Vagina (tissue), 2 donors: ENCODE results near the gene HMCN1. TPM values are rescaled to one million over a fixed set of nuclear protein-coding genes. Genes with fewer than 3 reads are reported as not detected.

Experiments
- DNase-seq, 2 donors: peaks; one replicate each; pipeline ENCODE4 v3.0.0-alpha.2; 2017; ENCODE audit errors: extremely low spot score in 2 of 2
- H3K27ac ChIP-seq: fragments of 200-600 bp; sonication (generic); one replicate; pipeline ENCODE4 v1.5.1; 2019
- H3K27me3 ChIP-seq: fragments of 200-600 bp; sonication (generic); one replicate; pipeline ENCODE4 v1.5.1; 2019
- H3K36me3 ChIP-seq, 2 donors: fragments of 200-600 bp; sonication (generic); one replicate each; pipeline ENCODE4 v1.5.1; 2017 to 2019
- H3K4me1 ChIP-seq: fragments of 200-600 bp; sonication (generic); one replicate; pipeline ENCODE4 v1.5.1; 2019
- H3K4me3 ChIP-seq, 2 donors: fragments of 200-600 bp; sonication (generic); 1 replicate in 1 of 2; 2 replicates in 1 of 2; pipeline ENCODE4 v1.5.1; 2016 to 2019
- H3K9me3 ChIP-seq: fragments of 200-600 bp; sonication (generic); one replicate; pipeline ENCODE4 v1.5.1; 2019
- CTCF ChIP-seq, 3 experiments: fragments of 450-650 bp in 2 of 3; fragments of 200-600 bp in 1 of 3; sonication (generic) in 1 of 3; IDR thresholded peaks; one replicate each; pipeline ENCODE4 v1.5.1; 2017 to 2019; ENCODE audit warnings: antibody characterized with exemption in 3 of 3, mild to moderate bottlenecking in 2 of 3, moderate library complexity in 2 of 3
- POLR2A ChIP-seq, 2 donors: fragments of 450-650 bp; IDR thresholded peaks; one replicate each; pipeline ENCODE4 v1.6.1; 2017; ENCODE audit warnings: antibody characterized with exemption in 2 of 2, mild to moderate bottlenecking in 2 of 2, moderate library complexity in 2 of 2
- POLR2AphosphoS5 ChIP-seq, 2 donors: sonication (generic); formaldehyde crosslinking; IDR thresholded peaks; one replicate each; pipeline ENCODE4 v1.9.0; 2017; ENCODE audit warnings: antibody characterized with exemption in 2 of 2, mild to moderate bottlenecking in 2 of 2, low read depth in 1 of 2; ENCODE audit not compliant: insufficient read depth in 1 of 2
- intact Hi-C: fragments of 100-400 bp; cut with DNase I; formaldehyde crosslinking; loops from one replicate; pipeline ENCODE4 v1.15.1; 2023
- total RNA-seq: library from RNA; depleted of rRNA; stranded (reverse); fragments of >200 nt; gene quantifications from one replicate; pipeline ENCODE4 v1.2.3, GENCODE V29; 2016

Gene HMCN1
- total RNA-seq, 1 donor from 2014 or later: 10.6 TPM

GRCh38 chr1:186164773-186165172 lies 430.6 kb downstream of the HMCN1 start:
- intact Hi-C loops: no loop called here
- no peaks in the 10 kb centered on the region for H3K4me1 ChIP-seq
- no peaks in the 10 kb centered on the region for H3K36me3 ChIP-seq
- H3K4me3 ChIP-seq: no peak overlapping the region
- no peaks in the 10 kb centered on the region for H3K27me3 ChIP-seq
- no peak overlapping the region for H3K27ac ChIP-seq
- DNase-seq: no peak
- no peaks in the 10 kb centered on the region for H3K9me3 ChIP-seq
- TF ChIP-seq CTCF (IDR thresholded peaks at IDR 0.05) (no peak), POLR2A (IDR thresholded peaks at IDR 0.05) (no peak), POLR2AphosphoS5 (IDR thresholded peaks at IDR 0.05; ENCODE audit: insufficient read depth in 1 of 2, low read depth in 1 of 2) (no peak)

DNA sequence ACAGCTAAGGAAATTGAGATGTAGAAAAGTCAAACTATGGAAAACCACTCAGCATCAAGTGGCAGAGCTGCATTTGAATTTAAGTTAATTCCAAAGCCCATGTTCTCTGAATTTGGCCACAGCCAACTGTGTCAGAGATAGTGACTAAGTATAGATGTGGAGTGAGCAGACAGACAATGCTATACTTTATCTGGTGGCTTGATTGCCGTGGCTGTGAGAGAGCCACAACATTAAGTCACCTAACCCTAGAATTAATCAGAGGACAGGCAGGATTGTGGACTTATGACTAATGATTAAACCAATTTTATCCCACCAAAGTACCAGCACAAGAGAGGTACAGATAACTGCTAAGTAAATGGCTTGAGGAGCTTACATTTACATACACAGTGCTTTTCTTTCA lies 431.1 kb downstream of the HMCN1 start:
- H3K4me3 ChIP-seq: no peak overlapping the region
- H3K36me3 ChIP-seq: no peaks in the 10 kb centered on the region
- DNase-seq: no peak
- intact Hi-C loops: no loop called here
- TF ChIP-seq POLR2A (IDR thresholded peaks at IDR 0.05): no peak
- TF ChIP-seq CTCF (IDR thresholded peaks at IDR 0.05): no peak
- no peak for TF ChIP-seq POLR2AphosphoS5 (IDR thresholded peaks at IDR 0.05; ENCODE audit: insufficient read depth in 1 of 2, low read depth in 1 of 2)
- H3K9me3 ChIP-seq: no peaks in the 10 kb centered on the region
- no peak overlapping the region for H3K27ac ChIP-seq
- no peaks in the 10 kb centered on the region for H3K4me1 ChIP-seq
- no peaks in the 10 kb centered on the region for H3K27me3 ChIP-seq

GRCh38 chr1:186167096-186167668 lies 433.0 kb downstream of the HMCN1 start:
- intact Hi-C loops: no loop called here
- TF ChIP-seq POLR2A (IDR thresholded peaks at IDR 0.05): no peak
- no peak for TF ChIP-seq CTCF (IDR thresholded peaks at IDR 0.05)
- no peak for TF ChIP-seq POLR2AphosphoS5 (IDR thresholded peaks at IDR 0.05; ENCODE audit: insufficient read depth in 1 of 2, low read depth in 1 of 2)
- H3K9me3 ChIP-seq: no peaks in the 10 kb centered on the region
- no peaks in the 10 kb centered on the region for H3K36me3 ChIP-seq
- DNase-seq: no peak
- no peaks in the 10 kb centered on the region for H3K4me1 ChIP-seq
- no peaks in the 10 kb centered on the region for H3K27me3 ChIP-seq
- no peak overlapping the region for H3K27ac ChIP-seq
- no peak overlapping the region for H3K4me3 ChIP-seq

DNA sequence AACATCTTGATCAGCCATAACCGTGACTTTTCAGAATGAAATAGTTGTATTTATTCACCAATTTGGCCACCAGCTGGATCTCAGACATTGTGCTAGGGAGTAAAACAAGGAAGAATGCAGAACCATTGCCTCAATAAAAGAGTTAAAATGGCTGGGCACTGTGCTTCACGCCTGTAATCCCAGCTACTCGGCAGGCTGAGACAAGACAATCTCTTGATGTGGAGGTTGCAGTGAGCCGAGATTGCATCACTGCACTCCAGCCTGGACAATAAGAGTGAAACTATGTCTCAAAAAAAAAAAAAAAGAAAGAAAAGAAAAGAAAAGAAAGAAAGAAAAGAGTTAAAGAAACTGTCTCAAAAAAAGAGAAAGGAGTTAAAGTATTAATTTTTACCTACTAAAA lies 441.4 kb downstream of the HMCN1 start:
- intact Hi-C loops: no loop called here
- Histone ChIP-seq H3K4me3 (no peak overlapping the region), H3K27ac (no peak overlapping the region), H3K36me3 (no peaks in the 10 kb centered on the region), H3K9me3 (no peaks in the 10 kb centered on the region), H3K27me3 (no peaks in the 10 kb centered on the region), H3K4me1 (no peaks in the 10 kb centered on the region)
- TF ChIP-seq POLR2AphosphoS5 (IDR thresholded peaks at IDR 0.05; ENCODE audit: insufficient read depth in 1 of 2, low read depth in 1 of 2) (peak in 1 of 2 donors; percentile 70), CTCF (IDR thresholded peaks at IDR 0.05) (no peak), POLR2A (IDR thresholded peaks at IDR 0.05) (no peak)
- no peak for DNase-seq

- H3K4me1 ChIP-seq: no peaks in the 10 kb centered on the region
- H3K4me3 ChIP-seq: no peak overlapping the region
- H3K27ac ChIP-seq: no peak overlapping the region
- no peaks in the 10 kb centered on the region for H3K36me3 ChIP-seq
- intact Hi-C loops: no loop called here
- DNase-seq: no peak
- TF ChIP-seq POLR2A (IDR thresholded peaks at IDR 0.05): no peak
- TF ChIP-seq CTCF (IDR thresholded peaks at IDR 0.05): no peak
- no peak for TF ChIP-seq POLR2AphosphoS5 (IDR thresholded peaks at IDR 0.05; ENCODE audit: insufficient read depth in 1 of 2, low read depth in 1 of 2)
- H3K27me3 ChIP-seq: no peaks in the 10 kb centered on the region
- H3K9me3 ChIP-seq: no peaks in the 10 kb centered on the region
Observed at GRCh38 chr1:186178426-186179043, 444.3 kb downstream of the HMCN1 start.
